NCI-H2081 treated with DMSO at 0.1 percent for 48 hours (cell line): Measurements from ENCODE around the gene DCST1.

Source experiments
- DNase-seq: peaks from one replicate; lab custom pipeline; 2025; lab: John Stamatoyannopoulos, UW

Gene DCST1

GRCh38 chr1:155012776-155013602 is 20.6 kb upstream of the DCST1 start:
- no peak for DNase-seq

- no peak for DNase-seq
Measured at GRCh38 chr1:155013632-155014031, 20.0 kb upstream of the DCST1 start.

DNA sequence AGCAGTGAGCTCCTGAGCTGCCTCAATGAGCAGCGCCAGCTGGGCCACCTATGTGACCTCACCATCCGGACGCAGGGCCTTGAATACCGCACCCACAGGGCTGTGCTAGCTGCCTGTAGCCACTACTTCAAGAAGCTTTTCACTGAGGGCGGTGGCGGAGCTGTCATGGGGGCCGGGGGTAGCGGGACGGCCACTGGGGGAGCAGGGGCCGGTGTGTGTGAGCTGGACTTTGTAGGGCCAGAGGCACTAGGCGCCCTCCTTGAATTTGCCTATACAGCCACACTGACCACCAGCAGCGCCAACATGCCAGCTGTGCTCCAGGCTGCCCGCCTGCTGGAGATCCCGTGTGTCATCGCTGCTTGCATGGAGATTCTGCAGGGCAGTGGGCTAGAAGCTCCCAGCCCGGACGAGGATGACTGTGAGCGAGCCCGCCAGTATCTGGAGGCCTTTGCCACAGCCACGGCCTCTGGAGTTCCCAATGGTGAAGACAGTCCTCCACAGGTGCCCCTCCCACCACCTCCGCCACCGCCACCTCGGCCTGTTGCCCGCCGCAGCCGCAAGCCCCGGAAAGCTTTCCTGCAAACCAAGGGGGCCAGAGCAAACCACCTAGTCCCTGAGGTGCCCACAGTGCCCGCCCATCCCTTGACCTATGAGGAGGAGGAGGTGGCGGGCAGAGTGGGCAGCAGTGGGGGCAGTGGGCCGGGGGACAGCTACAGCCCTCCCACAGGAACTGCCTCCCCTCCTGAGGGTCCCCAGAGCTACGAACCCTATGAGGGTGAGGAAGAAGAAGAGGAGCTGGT is 18.7 kb upstream of the DCST1 start:
- DNase-seq, result no peak

- no peak for DNase-seq
Measured at GRCh38 chr1:155015527-155016230, 17.9 kb upstream of the DCST1 start.

DNA sequence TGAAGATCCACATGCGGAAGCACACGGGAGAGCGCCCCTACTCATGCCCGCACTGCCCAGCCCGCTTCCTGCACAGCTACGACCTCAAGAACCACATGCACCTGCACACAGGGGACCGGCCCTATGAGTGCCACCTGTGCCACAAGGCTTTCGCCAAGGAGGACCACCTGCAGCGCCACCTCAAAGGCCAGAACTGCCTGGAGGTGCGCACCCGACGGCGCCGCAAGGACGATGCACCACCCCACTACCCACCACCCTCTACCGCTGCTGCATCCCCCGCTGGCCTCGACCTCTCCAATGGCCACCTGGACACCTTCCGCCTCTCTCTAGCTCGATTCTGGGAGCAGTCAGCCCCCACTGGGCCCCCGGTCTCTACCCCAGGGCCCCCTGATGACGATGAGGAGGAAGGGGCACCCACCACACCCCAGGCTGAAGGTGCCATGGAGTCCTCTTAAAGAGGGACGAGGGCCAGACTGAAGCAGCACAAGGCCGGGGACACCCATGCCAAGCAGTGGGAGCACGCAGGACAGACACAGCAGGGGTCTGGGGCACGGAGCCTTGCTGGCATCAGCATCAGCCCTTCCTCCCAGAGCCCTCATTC is 17.3 kb upstream of the DCST1 start:
- DNase-seq, result no peak

DNA sequence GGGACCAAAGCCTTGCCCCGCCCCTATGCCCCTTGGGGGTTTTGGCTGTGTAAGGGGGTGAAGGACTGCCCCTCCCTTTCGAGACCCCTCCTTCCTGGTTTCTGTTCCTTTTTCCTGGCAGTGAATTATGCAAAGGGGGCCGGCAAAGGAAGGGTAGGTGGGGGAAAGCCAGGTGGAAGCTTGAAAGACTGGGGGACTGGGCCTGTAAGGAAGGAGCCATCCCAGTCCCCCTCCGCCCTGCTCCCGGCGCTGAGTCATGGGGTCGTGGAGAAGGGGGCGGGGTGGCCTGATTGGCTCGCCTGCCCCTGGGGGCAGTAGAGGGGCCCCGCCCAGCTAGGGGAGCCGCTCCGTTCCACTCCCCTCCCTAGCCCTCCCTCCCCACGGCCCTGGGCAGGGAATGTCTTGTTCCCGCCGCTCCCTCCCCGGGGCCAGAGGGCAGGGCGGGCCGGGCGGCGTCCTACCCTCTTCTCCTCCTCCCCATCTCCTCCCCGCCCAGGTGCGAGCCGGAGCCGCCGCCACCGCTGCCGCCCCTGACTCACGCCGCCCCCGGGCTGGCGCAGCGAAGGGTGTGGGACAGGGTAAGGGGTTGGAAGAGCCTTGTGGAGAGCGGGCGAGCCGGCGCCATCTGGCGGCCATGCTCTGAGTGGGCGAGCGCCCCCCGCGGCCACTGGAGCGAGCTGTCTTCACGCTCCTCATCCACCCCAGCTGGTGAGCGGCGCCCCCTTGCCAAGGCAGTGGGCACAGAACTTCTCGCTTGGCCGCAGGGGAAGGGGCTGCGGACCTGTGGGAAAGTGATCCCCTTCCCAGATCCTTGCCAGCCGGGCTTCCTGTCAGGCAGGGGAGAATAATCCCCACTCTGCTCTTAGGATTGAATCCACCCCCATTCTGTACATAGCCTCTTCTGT is 16.3 kb upstream of the DCST1 start:
- DNase-seq, result no peak

GRCh38 chr1:155017946-155018316 is 15.7 kb upstream of the DCST1 start:
- DNase-seq, result no peak

GRCh38 chr1:155018617-155019348 is 14.8 kb upstream of the DCST1 start:
- no peak for DNase-seq

- DNase-seq, result no peak
Measured at GRCh38 chr1:155019377-155020245, 14.0 kb upstream of the DCST1 start.

DNA sequence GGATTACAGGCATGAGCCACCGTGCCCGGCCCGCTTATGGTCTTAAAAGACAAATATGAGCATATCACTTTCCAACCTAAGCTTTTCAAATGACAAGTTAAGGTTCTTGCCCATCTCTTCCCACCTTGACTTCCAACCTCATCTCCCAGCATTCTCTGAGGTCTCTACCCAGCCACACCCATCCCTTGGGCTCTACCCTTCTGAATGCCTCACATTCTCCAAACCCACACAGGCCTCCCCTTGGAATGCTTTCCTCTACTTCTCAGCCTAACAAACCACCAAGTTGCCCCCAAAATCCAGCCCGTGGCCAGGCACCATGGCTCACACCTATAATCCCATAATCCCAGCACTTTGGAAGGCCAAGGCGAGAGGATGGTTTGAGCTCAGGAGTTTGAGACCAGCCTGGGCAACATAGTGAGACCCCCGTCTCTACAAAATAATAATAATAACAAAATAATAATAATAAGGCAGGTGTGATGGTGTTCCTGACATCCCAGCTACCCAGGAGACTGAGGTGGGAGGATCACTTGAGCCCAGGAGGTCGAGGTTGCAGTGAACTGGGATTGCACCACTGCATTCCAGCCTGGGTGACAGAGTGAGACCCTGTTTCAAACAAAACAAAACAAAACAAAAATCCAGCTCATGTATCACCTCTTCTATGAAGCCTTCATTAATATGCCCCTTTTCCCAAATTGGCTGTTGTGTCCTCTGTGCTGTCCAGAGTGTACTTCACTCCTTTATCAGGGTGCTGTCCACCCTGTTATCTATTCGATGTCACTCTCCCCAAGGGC is 11.3 kb upstream of the DCST1 start:
- no peak for DNase-seq

- no peak for DNase-seq
Measured at GRCh38 chr1:155022927-155023236, 10.7 kb upstream of the DCST1 start.

DNA sequence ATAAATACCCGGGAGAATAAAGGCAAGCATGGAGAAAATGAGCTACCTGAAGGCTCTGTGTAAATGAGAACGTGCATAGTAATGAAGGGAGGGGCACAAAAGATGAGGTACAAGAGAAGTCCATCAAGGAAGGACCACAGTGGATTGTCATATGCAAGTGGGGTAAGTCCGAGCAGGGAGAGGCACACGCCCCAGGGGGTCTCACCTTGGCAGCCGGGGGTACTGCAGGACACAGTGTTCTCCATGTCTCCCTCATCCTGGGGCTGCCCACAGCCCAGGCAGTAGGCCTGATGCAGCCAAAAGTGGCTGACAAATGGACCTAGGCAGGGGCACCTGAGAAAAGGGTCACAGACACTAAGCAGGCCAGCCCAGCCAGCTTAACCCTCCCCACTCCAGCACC is 10.0 kb upstream of the DCST1 start:
- no peak for DNase-seq

- no peak for DNase-seq
Measured at GRCh38 chr1:155024315-155024714, 9.3 kb upstream of the DCST1 start.

- DNase-seq, result no peak
Measured at GRCh38 chr1:155026154-155026553, 7.5 kb upstream of the DCST1 start.

DNA sequence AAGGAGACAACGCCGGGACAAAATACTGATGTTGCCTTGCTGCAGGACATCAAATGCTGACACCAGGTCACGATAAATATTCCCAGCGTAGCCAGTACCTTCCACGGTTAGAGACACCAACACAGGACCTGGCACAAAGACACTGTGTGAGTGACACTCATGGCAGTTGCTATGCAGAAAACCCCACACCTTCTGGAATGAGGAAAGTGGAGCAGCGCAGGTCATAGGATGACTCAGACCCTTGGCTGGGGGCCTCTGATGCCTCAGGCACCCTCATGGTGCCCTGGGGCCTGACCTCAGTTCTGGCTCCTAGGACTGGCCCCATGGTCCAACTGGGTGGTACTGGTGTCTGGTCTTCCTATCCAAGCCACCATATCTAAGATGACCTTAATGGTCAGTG is 7.0 kb upstream of the DCST1 start:
- no peak for DNase-seq

GRCh38 chr1:155029513-155030242 is 3.9 kb upstream of the DCST1 start:
- no peak for DNase-seq

DNA sequence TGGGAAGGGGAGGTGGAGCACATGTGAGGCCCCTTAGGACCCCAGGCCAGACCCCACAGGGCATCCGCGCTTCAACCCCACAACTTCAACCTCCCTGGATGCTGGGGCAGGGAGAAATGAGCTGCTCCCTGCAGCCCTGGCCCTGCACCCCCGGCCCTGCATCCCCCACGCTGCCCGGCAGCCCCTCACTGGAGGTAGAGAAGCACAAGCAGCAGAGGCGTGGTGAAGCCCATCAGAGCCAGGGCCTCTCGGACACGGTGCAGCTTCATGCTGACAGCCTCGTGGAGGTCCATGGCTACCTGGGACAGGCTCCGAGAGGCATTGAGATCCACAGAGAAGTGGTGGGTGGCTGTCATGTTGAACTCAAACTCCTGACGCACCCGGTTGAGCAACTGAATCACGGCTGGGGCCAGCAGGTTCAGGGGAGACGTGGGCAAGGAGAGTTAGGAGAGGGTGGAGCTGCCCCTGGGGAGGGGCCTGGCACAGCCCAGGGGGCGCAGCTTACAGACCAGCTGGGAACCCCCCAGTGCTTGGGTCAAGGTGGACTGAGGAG is 3.3 kb upstream of the DCST1 start:
- no peak for DNase-seq

DNA sequence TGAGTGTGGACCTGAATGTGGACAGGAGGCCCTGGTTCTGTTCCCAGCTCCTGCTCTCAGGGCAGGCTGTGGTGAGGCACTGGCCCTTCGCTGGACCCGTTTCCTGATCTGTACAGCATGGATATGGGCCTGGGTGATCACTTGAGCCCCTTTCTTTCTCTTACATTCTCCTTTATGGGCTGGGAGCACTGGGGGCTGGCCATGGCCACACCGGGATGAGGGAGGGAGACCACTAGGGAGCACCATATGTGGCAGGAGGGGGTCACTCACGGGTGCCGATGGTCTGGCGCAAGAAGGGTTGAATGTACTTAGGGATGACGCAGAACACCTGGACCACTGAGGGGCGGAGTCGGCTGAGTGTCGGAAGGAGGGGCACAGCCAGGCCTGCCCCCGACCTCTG is 2.7 kb upstream of the DCST1 start:
- no peak for DNase-seq
